Keratinocyte (primary cell): ENCODE results near the gene TMEM181.

Experiments
- CTCF ChIP-seq, 3 experiments: IDR thresholded peaks in 1 of 3; conservative IDR thresholded peaks in 1 of 3; optimal IDR thresholded peaks in 1 of 3; 2 replicates in 2 of 3; 3 replicates in 1 of 3; pipeline versions ENCODE3 to v1.5.1; 2011; ENCODE audit warnings: low read length in 3 of 3, mild to moderate bottlenecking in 3 of 3, moderate library complexity in 2 of 3, control low read depth in 1 of 3, inconsistent platforms in 1 of 3; ENCODE audit not compliant: insufficient read depth in 2 of 3; ENCODE audit errors: extremely low read depth in 1 of 3
- EZH2 ChIP-seq: IDR thresholded peaks from one replicate; pipeline ENCODE4 v1.6.1; 2012; ENCODE audit warnings: inconsistent platforms, mild to moderate bottlenecking, low read length, moderate library complexity

GRCh38 chr6:158640519-158640918, 80.6 kb downstream of the TMEM181 start:
- no peak for TF ChIP-seq CTCF (optimal IDR thresholded peaks at IDR 0.05 in 1 of 3, IDR thresholded peaks at IDR 0.05 in 1 of 3, conservative IDR thresholded peaks at IDR 0.05 in 1 of 3; ENCODE audit: extremely low read depth in 1 of 3, insufficient read depth in 2 of 3, low read length in 3 of 3)
- no peak for TF ChIP-seq EZH2
